ENCODE measurements around the gene PLAGL1. TPM values are rescaled to one million over a fixed set of nuclear protein-coding genes. Genes with fewer than 3 reads are reported as not detected.

The PLAGL1 gene
- total RNA-seq, 1 experiment from 2014 or later, result 24.3 TPM

GRCh38 chr6:143939364-143939763 is 68.7 kb downstream of the PLAGL1 start:
- intact Hi-C loops (cut with micrococcal nuclease; ENCODE audit: unreplicated experiment) (no loop called here), in situ Hi-C loops (cut with HindIII; ENCODE audit: low pct_unique_long_range_greater_than_20kb, low sequenced_read_pairs) (no loop called here)
- ChIA-PET POLR2A (no interaction called here), CTCF (interaction anchor here (0.6 to 1.7 kb wide), 2 partner anchors 74 to 260 kb away, joined by 4 to 10 read pairs; no protein-coding TSS in a partner anchor)
- Histone ChIP-seq H3K27ac (ENCODE audit: low read length) (no peak overlapping the region), H3K27me3 (ENCODE audit: control insufficient read depth, insufficient read depth, low read length) (peaks cover 7% of the 10 kb centered on the region; the same call in 1 of the 2 replicates), H3K36me3 (ENCODE audit: control insufficient read depth, insufficient read depth, low read length) (no peaks in the 10 kb centered on the region), H3K9me3 (ENCODE audit: control insufficient read depth, insufficient read depth, low read depth, low read length) (no peaks in the 10 kb centered on the region), H3K4me3 (ENCODE audit: low read depth in 2 of 2, low read length in 2 of 2) (no peak overlapping the region), H3K4me1 (ENCODE audit: control insufficient read depth, insufficient read depth, low read length) (no peaks in the 10 kb centered on the region)
- no peak for ATAC-seq
- TF ChIP-seq REST (IDR thresholded peaks at IDR 0.05; ENCODE audit: insufficient read depth in 1 of 2, low read depth in 2 of 2, low read length in 1 of 2) (no peak), SIN3A (IDR thresholded peaks at IDR 0.05; ENCODE audit: borderline replicate concordance, insufficient read depth, low read depth, low read length) (no peak), POLR2AphosphoS5 (IDR thresholded peaks at IDR 0.05; ENCODE audit: low read depth, low read length) (no peak), TCF7L2 (IDR thresholded peaks at IDR 0.05; ENCODE audit: low read depth, low read length) (no peak)
- TF ChIP-seq, protein P1, sequence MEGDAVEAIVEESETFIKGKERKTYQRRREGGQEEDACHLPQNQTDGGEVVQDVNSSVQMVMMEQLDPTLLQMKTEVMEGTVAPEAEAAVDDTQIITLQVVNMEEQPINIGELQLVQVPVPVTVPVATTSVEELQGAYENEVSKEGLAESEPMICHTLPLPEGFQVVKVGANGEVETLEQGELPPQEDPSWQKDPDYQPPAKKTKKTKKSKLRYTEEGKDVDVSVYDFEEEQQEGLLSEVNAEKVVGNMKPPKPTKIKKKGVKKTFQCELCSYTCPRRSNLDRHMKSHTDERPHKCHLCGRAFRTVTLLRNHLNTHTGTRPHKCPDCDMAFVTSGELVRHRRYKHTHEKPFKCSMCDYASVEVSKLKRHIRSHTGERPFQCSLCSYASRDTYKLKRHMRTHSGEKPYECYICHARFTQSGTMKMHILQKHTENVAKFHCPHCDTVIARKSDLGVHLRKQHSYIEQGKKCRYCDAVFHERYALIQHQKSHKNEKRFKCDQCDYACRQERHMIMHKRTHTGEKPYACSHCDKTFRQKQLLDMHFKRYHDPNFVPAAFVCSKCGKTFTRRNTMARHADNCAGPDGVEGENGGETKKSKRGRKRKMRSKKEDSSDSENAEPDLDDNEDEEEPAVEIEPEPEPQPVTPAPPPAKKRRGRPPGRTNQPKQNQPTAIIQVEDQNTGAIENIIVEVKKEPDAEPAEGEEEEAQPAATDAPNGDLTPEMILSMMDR (IDR thresholded peaks at IDR 0.05), result no peak
- BruUV-seq (replicated peaks), result no TSS peak
- DNase-seq (ENCODE audit: low read depth, low spot score), result no peak

GRCh38 chr6:143937668-143937970 is 70.4 kb downstream of the PLAGL1 start:
- no peaks in the 10 kb centered on the region for H3K36me3 ChIP-seq (ENCODE audit: control insufficient read depth, insufficient read depth, low read length)
- TF ChIP-seq SIN3A (IDR thresholded peaks at IDR 0.05; ENCODE audit: borderline replicate concordance, insufficient read depth, low read depth, low read length), result no peak
- no peak for TF ChIP-seq POLR2AphosphoS5 (IDR thresholded peaks at IDR 0.05; ENCODE audit: low read depth, low read length)
- no peak for TF ChIP-seq REST (IDR thresholded peaks at IDR 0.05; ENCODE audit: insufficient read depth in 1 of 2, low read depth in 2 of 2, low read length in 1 of 2)
- no peak for TF ChIP-seq TCF7L2 (IDR thresholded peaks at IDR 0.05; ENCODE audit: low read depth, low read length)
- TF ChIP-seq, protein P1 (IDR thresholded peaks at IDR 0.05), result no peak
- ChIA-PET POLR2A (no interaction called here), CTCF (no interaction called here)
- no peak overlapping the region for H3K27ac ChIP-seq (ENCODE audit: low read length)
- no peaks in the 10 kb centered on the region for H3K9me3 ChIP-seq (ENCODE audit: control insufficient read depth, insufficient read depth, low read depth, low read length)
- ATAC-seq, result no peak
- in situ Hi-C loops (cut with HindIII; ENCODE audit: low pct_unique_long_range_greater_than_20kb, low sequenced_read_pairs) (no loop called here), intact Hi-C loops (cut with micrococcal nuclease; ENCODE audit: unreplicated experiment) (no loop called here)
- H3K4me3 ChIP-seq (ENCODE audit: low read depth in 2 of 2, low read length in 2 of 2), result no peak overlapping the region
- no TSS peak for BruUV-seq (replicated peaks)
- peaks cover 7% of the 10 kb centered on the region; the same call in 1 of the 2 replicates for H3K27me3 ChIP-seq (ENCODE audit: control insufficient read depth, insufficient read depth, low read length)
- no peak for DNase-seq (ENCODE audit: low read depth, low spot score)
- H3K4me1 ChIP-seq (ENCODE audit: control insufficient read depth, insufficient read depth, low read length), result no peaks in the 10 kb centered on the region
